GM19193 (cell line): ENCODE measurements around the gene JMJD8.
A peak's percentile ranks its signal among the peaks of the same experiment; 100 is the strongest.

ENCODE experiments used
- POLR2A ChIP-seq: IDR thresholded peaks from 4 replicates; pipeline ENCODE4 v1.6.1; 2011; ENCODE audit not compliant: insufficient read depth, insufficient read length; ENCODE audit errors: extremely low read depth

Gene JMJD8

GRCh38 chr16:684071-684794 lies at the start of gene JMJD8:
Gene JMJD8, minus strand, starts transcription at chr16:684334. Its CDS starts 15 bp downstream, at chr16:684319.
- TF ChIP-seq POLR2A, result peak; percentile 91

GRCh38 chr16:733382-734207 lies 49.5 kb upstream of the JMJD8 start:
- no peak for TF ChIP-seq POLR2A

- no peak for TF ChIP-seq POLR2A
Observed at GRCh38 chr16:732936-733335, 48.8 kb upstream of the JMJD8 start.

GRCh38 chr16:732332-732731 lies 48.2 kb upstream of the JMJD8 start:
- no peak for TF ChIP-seq POLR2A

GRCh38 chr16:730666-731509 lies 46.8 kb upstream of the JMJD8 start:
- TF ChIP-seq POLR2A, result no peak

- TF ChIP-seq POLR2A, result no peak
Observed at GRCh38 chr16:729768-730665, 45.9 kb upstream of the JMJD8 start.

- TF ChIP-seq POLR2A, result no peak
Observed at GRCh38 chr16:728890-729744, 45.0 kb upstream of the JMJD8 start.

- TF ChIP-seq POLR2A, result no peak
Observed at GRCh38 chr16:728131-728889, 44.2 kb upstream of the JMJD8 start.

GRCh38 chr16:727291-727977 lies 43.3 kb upstream of the JMJD8 start:
- TF ChIP-seq POLR2A, result peak; percentile 24

- TF ChIP-seq POLR2A, result peak; percentile 22
Observed at GRCh38 chr16:726438-727290, 42.5 kb upstream of the JMJD8 start, which contains the start of the genes CCDC78 and HAGHL. Gene CCDC78, minus strand, starts transcription at chr16:726443. Its CDS starts 76 bp downstream, at chr16:726367. Gene HAGHL, plus strand, starts transcription at chr16:727106. Its CDS starts 404 bp downstream, at chr16:727510.

- TF ChIP-seq POLR2A, result no peak
Observed at GRCh38 chr16:726188-726437, 42.0 kb upstream of the JMJD8 start.

GRCh38 chr16:725463-726187 lies 41.5 kb upstream of the JMJD8 start:
- no peak for TF ChIP-seq POLR2A
